ENCODE measurements around the gene CISD1.

Gene CISD1

GRCh38 chr10:58320351-58321049 is 51.5 kb downstream of the CISD1 start:
- H4K8ac ChIP-seq (ENCODE audit: low read depth, low read length), result no peak overlapping the region

GRCh38 chr10:58322072-58322834 is 53.3 kb downstream of the CISD1 start:
- Histone ChIP-seq H2BK120ac (ENCODE audit: insufficient read depth, low read length, poor library complexity) (no peak overlapping the region), H3K18ac (ENCODE audit: low read length) (no peak overlapping the region), H4K12ac (ENCODE audit: low read depth, low read length) (no peak overlapping the region), H3K4me2 (ENCODE audit: low read length) (no peak overlapping the region), H4K91ac (ENCODE audit: low read depth, low read length) (no peak overlapping the region), H2BK12ac (ENCODE audit: low read length) (no peak overlapping the region), H2AFZ (ENCODE audit: insufficient read depth, low read length, poor library complexity) (no peak overlapping the region), H3K79me1 (ENCODE audit: low read length) (no peaks in the 10 kb centered on the region), H3K36me3 (ENCODE audit: control insufficient read depth in 1 of 2, insufficient read depth in 2 of 2, low read length in 2 of 2) (no peaks in the 10 kb centered on the region), H3K4me3 (ENCODE audit: low read depth, low read length) (no peak overlapping the region), H2BK5ac (ENCODE audit: low read depth, low read length, poor library complexity) (no peak overlapping the region), H3K9me3 (ENCODE audit: insufficient read depth, low read depth, low read length) (no peaks in the 10 kb centered on the region), H3K14ac (ENCODE audit: low read length) (no peak overlapping the region), H3K23ac (ENCODE audit: low read length) (no peak overlapping the region), H4K8ac (ENCODE audit: low read depth, low read length) (no peak overlapping the region), H3K27ac (ENCODE audit: low read depth, low read length) (no peak overlapping the region), H3K79me2 (ENCODE audit: control insufficient read depth, insufficient read depth, low read length, poor library complexity) (no peaks in the 10 kb centered on the region), H3K27me3 (ENCODE audit: insufficient read depth, low read length) (no peaks in the 10 kb centered on the region), H3K9ac (ENCODE audit: low read length) (no peak overlapping the region), H3K4me1 (ENCODE audit: control insufficient read depth in 1 of 2, insufficient read depth in 2 of 2, low read length in 2 of 2) (no peaks in the 10 kb centered on the region), H2AK5ac (ENCODE audit: low read length) (no peak overlapping the region), H3K4ac (ENCODE audit: low read depth, low read length) (no peak overlapping the region)
- peak in 1 of 2 donors; percentile 26 for DNase-seq
- no CpG with 5 or more reads among the region's 3 CpGs for WGBS (ENCODE audit: extremely low coverage, insufficient coverage, insufficient read length)

More at GRCh38 chr10:58320351-58321049, 51.5 kb downstream of the CISD1 start:
- Histone ChIP-seq H3K4me2 (ENCODE audit: low read length) (no peak overlapping the region), H3K4me3 (ENCODE audit: low read depth, low read length) (no peak overlapping the region), H3K14ac (ENCODE audit: low read length) (no peak overlapping the region), H3K4me1 (ENCODE audit: control insufficient read depth in 1 of 2, insufficient read depth in 2 of 2, low read length in 2 of 2) (no peaks in the 10 kb centered on the region), H2BK120ac (ENCODE audit: insufficient read depth, low read length, poor library complexity) (no peak overlapping the region), H2AK5ac (ENCODE audit: low read length) (no peak overlapping the region), H3K9ac (ENCODE audit: low read length) (no peak overlapping the region), H2AFZ (ENCODE audit: insufficient read depth, low read length, poor library complexity) (no peak overlapping the region), H3K79me1 (ENCODE audit: low read length) (no peaks in the 10 kb centered on the region), H3K23ac (ENCODE audit: low read length) (no peak overlapping the region), H4K91ac (ENCODE audit: low read depth, low read length) (no peak overlapping the region), H3K79me2 (ENCODE audit: control insufficient read depth, insufficient read depth, low read length, poor library complexity) (no peaks in the 10 kb centered on the region), H3K9me3 (ENCODE audit: insufficient read depth, low read depth, low read length) (no peaks in the 10 kb centered on the region), H3K27ac (ENCODE audit: low read depth, low read length) (no peak overlapping the region), H3K27me3 (ENCODE audit: insufficient read depth, low read length) (no peaks in the 10 kb centered on the region), H3K36me3 (ENCODE audit: control insufficient read depth in 1 of 2, insufficient read depth in 2 of 2, low read length in 2 of 2) (no peaks in the 10 kb centered on the region), H3K4ac (ENCODE audit: low read depth, low read length) (no peak overlapping the region), H2BK5ac (ENCODE audit: low read depth, low read length, poor library complexity) (no peak overlapping the region), H2BK12ac (ENCODE audit: low read length) (no peak overlapping the region), H4K12ac (ENCODE audit: low read depth, low read length) (no peak overlapping the region), H3K18ac (ENCODE audit: low read length) (no peak overlapping the region)
- no CpG with 5 or more reads among the region's 4 CpGs for WGBS (ENCODE audit: extremely low coverage, insufficient coverage, insufficient read length)
- DNase-seq, result no peak

GRCh38 chr10:58322835-58323209 is 53.9 kb downstream of the CISD1 start:
- Histone ChIP-seq H2AFZ (ENCODE audit: insufficient read depth, low read length, poor library complexity) (no peak overlapping the region), H3K79me1 (ENCODE audit: low read length) (no peaks in the 10 kb centered on the region), H3K9ac (ENCODE audit: low read length) (no peak overlapping the region), H2BK120ac (ENCODE audit: insufficient read depth, low read length, poor library complexity) (no peak overlapping the region), H3K4me2 (ENCODE audit: low read length) (no peak overlapping the region), H3K18ac (ENCODE audit: low read length) (no peak overlapping the region), H3K23ac (ENCODE audit: low read length) (no peak overlapping the region), H3K4me1 (ENCODE audit: control insufficient read depth in 1 of 2, insufficient read depth in 2 of 2, low read length in 2 of 2) (no peaks in the 10 kb centered on the region), H3K27ac (ENCODE audit: low read depth, low read length) (no peak overlapping the region), H3K14ac (ENCODE audit: low read length) (no peak overlapping the region), H2BK12ac (ENCODE audit: low read length) (no peak overlapping the region), H3K9me3 (ENCODE audit: insufficient read depth, low read depth, low read length) (no peaks in the 10 kb centered on the region), H3K27me3 (ENCODE audit: insufficient read depth, low read length) (no peaks in the 10 kb centered on the region), H4K8ac (ENCODE audit: low read depth, low read length) (no peak overlapping the region), H4K12ac (ENCODE audit: low read depth, low read length) (no peak overlapping the region), H4K91ac (ENCODE audit: low read depth, low read length) (no peak overlapping the region), H3K4me3 (ENCODE audit: low read depth, low read length) (no peak overlapping the region), H2BK5ac (ENCODE audit: low read depth, low read length, poor library complexity) (no peak overlapping the region), H2AK5ac (ENCODE audit: low read length) (no peak overlapping the region), H3K79me2 (ENCODE audit: control insufficient read depth, insufficient read depth, low read length, poor library complexity) (no peaks in the 10 kb centered on the region), H3K4ac (ENCODE audit: low read depth, low read length) (no peak overlapping the region), H3K36me3 (ENCODE audit: control insufficient read depth in 1 of 2, insufficient read depth in 2 of 2, low read length in 2 of 2) (no peaks in the 10 kb centered on the region)
- DNase-seq, result no peak
- WGBS (ENCODE audit: extremely low coverage, insufficient coverage, insufficient read length), result no CpG with 5 or more reads among the region's 1 CpG

- Histone ChIP-seq H4K12ac (ENCODE audit: low read depth, low read length) (no peak overlapping the region), H3K79me1 (ENCODE audit: low read length) (no peaks in the 10 kb centered on the region), H3K36me3 (ENCODE audit: control insufficient read depth in 1 of 2, insufficient read depth in 2 of 2, low read length in 2 of 2) (no peaks in the 10 kb centered on the region), H3K9me3 (ENCODE audit: insufficient read depth, low read depth, low read length) (no peaks in the 10 kb centered on the region), H3K9ac (ENCODE audit: low read length) (no peak overlapping the region), H2AFZ (ENCODE audit: insufficient read depth, low read length, poor library complexity) (no peak overlapping the region), H3K14ac (ENCODE audit: low read length) (no peak overlapping the region), H3K4me2 (ENCODE audit: low read length) (no peak overlapping the region), H3K4me3 (ENCODE audit: low read depth, low read length) (no peak overlapping the region), H3K23ac (ENCODE audit: low read length) (no peak overlapping the region), H2BK5ac (ENCODE audit: low read depth, low read length, poor library complexity) (no peak overlapping the region), H2BK12ac (ENCODE audit: low read length) (no peak overlapping the region), H4K8ac (ENCODE audit: low read depth, low read length) (no peak overlapping the region), H3K18ac (ENCODE audit: low read length) (no peak overlapping the region), H3K27ac (ENCODE audit: low read depth, low read length) (no peak overlapping the region), H3K27me3 (ENCODE audit: insufficient read depth, low read length) (no peaks in the 10 kb centered on the region), H2BK120ac (ENCODE audit: insufficient read depth, low read length, poor library complexity) (no peak overlapping the region), H3K4ac (ENCODE audit: low read depth, low read length) (no peak overlapping the region), H4K91ac (ENCODE audit: low read depth, low read length) (no peak overlapping the region), H3K4me1 (ENCODE audit: control insufficient read depth in 1 of 2, insufficient read depth in 2 of 2, low read length in 2 of 2) (no peaks in the 10 kb centered on the region), H2AK5ac (ENCODE audit: low read length) (no peak overlapping the region), H3K79me2 (ENCODE audit: control insufficient read depth, insufficient read depth, low read length, poor library complexity) (no peaks in the 10 kb centered on the region)
- no CpG with 5 or more reads among the region's 25 CpGs for WGBS (ENCODE audit: extremely low coverage, insufficient coverage, insufficient read length)
- peak; percentile 7 to 16 for DNase-seq
Observed at GRCh38 chr10:58326967-58327381, 58.0 kb downstream of the CISD1 start.

All from trophoblast cell (in vitro differentiated cells and primary cell).